T47D (cell line): ENCODE data around the gene ASTN2.

Source experiments
- DNase-seq, 2 experiments: peaks; one replicate each; pipeline versions ENCODE4 v3.0.0 to v3.0.0-alpha.2; 2011 to 2012; ENCODE audit warnings: low read depth in 1 of 2, low spot score in 1 of 2
- JUND ChIP-seq: IDR thresholded peaks from 2 replicates; pipeline ENCODE4 v1.6.1; 2012; ENCODE audit warnings: low read depth
- in situ Hi-C: cut with HindIII; loops from 2 replicates; pipeline ENCODE4 v1.10.0; 2016; ENCODE audit warnings: low sequenced_read_pairs, low pct_unique_long_range_greater_than_20kb

ASTN2 gene

GRCh38 chr9:116688806-116689485, 725.9 kb downstream of the ASTN2 start:
- DNase-seq = no peak
- in situ Hi-C loops = no loop called here
- no peak for TF ChIP-seq JUND

GRCh38 chr9:116687754-116688135, 727.1 kb downstream of the ASTN2 start:
- in situ Hi-C loops = no loop called here
- no peak for TF ChIP-seq JUND
- DNase-seq = no peak

- no peak for TF ChIP-seq JUND
- DNase-seq = peak; percentile 93
- in situ Hi-C loops = no loop called here
Measured at GRCh38 chr9:116687074-116687753, 727.6 kb downstream of the ASTN2 start, which contains the start of gene TRIM32. TSS of gene TRIM32 (plus strand) at chr9:116687305. CDS start at chr9:116697743, 10,438 bp downstream.

- DNase-seq = peak in 1 of 2 experiments; percentile 26
- in situ Hi-C loops = no loop called here
- no peak for TF ChIP-seq JUND
Measured at GRCh38 chr9:116686693-116687073, 728.2 kb downstream of the ASTN2 start.

- in situ Hi-C loops = no loop called here
- DNase-seq = no peak
- no peak for TF ChIP-seq JUND
Measured at GRCh38 chr9:116686135-116686534, 728.7 kb downstream of the ASTN2 start.

GRCh38 chr9:116685166-116685565, 729.7 kb downstream of the ASTN2 start:
- no peak for DNase-seq
- in situ Hi-C loops = no loop called here
- TF ChIP-seq JUND = no peak

- no peak for DNase-seq
- no peak for TF ChIP-seq JUND
Measured at GRCh38 chr9:116683535-116683934, 731.3 kb downstream of the ASTN2 start.

GRCh38 chr9:116674210-116674980, 740.5 kb downstream of the ASTN2 start:
- in situ Hi-C loops = no loop called here
- DNase-seq = no peak
- TF ChIP-seq JUND = no peak

More at GRCh38 chr9:116683535-116683934, 731.3 kb downstream of the ASTN2 start:
- in situ Hi-C loops = no loop called here

- in situ Hi-C loops = no loop called here
- TF ChIP-seq JUND = no peak
- DNase-seq = no peak
Measured at GRCh38 chr9:116673375-116673774, 741.5 kb downstream of the ASTN2 start.

- DNase-seq = no peak
- no peak for TF ChIP-seq JUND
- in situ Hi-C loops = no loop called here
Measured at GRCh38 chr9:116671605-116672004, 743.3 kb downstream of the ASTN2 start.

GRCh38 chr9:116668970-116669695, 745.7 kb downstream of the ASTN2 start:
- DNase-seq = no peak
- in situ Hi-C loops = no loop called here
- TF ChIP-seq JUND = no peak

- in situ Hi-C loops = no loop called here
- TF ChIP-seq JUND = no peak
- DNase-seq = no peak
Measured at GRCh38 chr9:116663581-116663980, 751.3 kb downstream of the ASTN2 start.
